HG02852 (cell line): ENCODE measurements around the gene SEMA4G.
"Not testable (repeated sequence)": the region's sequence is repeated elsewhere in the genome, so short reads cannot be mapped to it uniquely, and the experiment has no call there.

Experiments used
- ATAC-seq: cut with Tn5 transposase; IDR thresholded peaks from one replicate; pipeline ENCODE4 v1.9.1; 2021; ENCODE audit warnings: mild to moderate bottlenecking, moderate library complexity; ENCODE audit not compliant: unreplicated experiment

The SEMA4G gene

GRCh38 chr10:100970076-100970913 is 991 bp downstream of the SEMA4G start:
- ATAC-seq: no peak

GRCh38 chr10:100970914-100971811 is 1.9 kb downstream of the SEMA4G start:
- ATAC-seq: no peak

- no peak for ATAC-seq
Observed at GRCh38 chr10:100972115-100972903, 3.0 kb downstream of the SEMA4G start.

GRCh38 chr10:100972904-100973535 is 3.7 kb downstream of the SEMA4G start:
- no peak for ATAC-seq

- not testable (repeated sequence) for ATAC-seq
Observed at GRCh38 chr10:100975397-100975796, 6.1 kb downstream of the SEMA4G start.

- ATAC-seq: no peak
Observed at GRCh38 chr10:100976906-100977305, 7.6 kb downstream of the SEMA4G start.

- no peak for ATAC-seq
Observed at GRCh38 chr10:100977436-100977835, 8.1 kb downstream of the SEMA4G start.

GRCh38 chr10:100978121-100978900 is 9.0 kb downstream of the SEMA4G start:
- no peak for ATAC-seq

GRCh38 chr10:100978901-100979195 is 9.5 kb downstream of the SEMA4G start:
- ATAC-seq: no peak

- no peak for ATAC-seq
Observed at GRCh38 chr10:100979791-100980272, 10.5 kb downstream of the SEMA4G start.

- ATAC-seq: no peak
Observed at GRCh38 chr10:100980311-100980710, 11.0 kb downstream of the SEMA4G start.

- ATAC-seq: no peak
Observed at GRCh38 chr10:100980711-100981110, 11.4 kb downstream of the SEMA4G start.

GRCh38 chr10:100981178-100981772 is 12.0 kb downstream of the SEMA4G start:
- no peak for ATAC-seq

GRCh38 chr10:100982916-100983830 is 13.9 kb downstream of the SEMA4G start:
- ATAC-seq: no peak

GRCh38 chr10:100983868-100984671 is 14.8 kb downstream of the SEMA4G start:
- no peak for ATAC-seq

GRCh38 chr10:100984672-100985177 is 15.4 kb downstream of the SEMA4G start:
- no peak for ATAC-seq

GRCh38 chr10:100985336-100985735 is 16.0 kb downstream of the SEMA4G start:
- ATAC-seq: no peak
